Stimulated activated CD4-positive, alpha-beta T cell treated with anti-CD3 and anti-CD28 coated beads, Interleukin-1b, Interleukin-23, amount 100 ng/mL, for 24 hours (primary cell): Measurements from ENCODE around the gene CREB3L2.
"Not testable (repeated sequence)": the region's sequence is repeated elsewhere in the genome, so short reads cannot be mapped to it uniquely, and the experiment has no call there.

ENCODE experiments used
- DNase-seq, 4 experiments: peaks; one replicate each; pipeline ENCODE4 v3.0.0-alpha.2; 2020; ENCODE audit warnings: low read depth in 4 of 4, low spot score in 1 of 4

Gene CREB3L2

GRCh38 chr7:137846827-137847567 lies 154.9 kb downstream of the CREB3L2 start, which contains the start of gene DGKI:
DGKI (minus strand) TSS chr7:137846974.
- no peak for DNase-seq

DNA sequence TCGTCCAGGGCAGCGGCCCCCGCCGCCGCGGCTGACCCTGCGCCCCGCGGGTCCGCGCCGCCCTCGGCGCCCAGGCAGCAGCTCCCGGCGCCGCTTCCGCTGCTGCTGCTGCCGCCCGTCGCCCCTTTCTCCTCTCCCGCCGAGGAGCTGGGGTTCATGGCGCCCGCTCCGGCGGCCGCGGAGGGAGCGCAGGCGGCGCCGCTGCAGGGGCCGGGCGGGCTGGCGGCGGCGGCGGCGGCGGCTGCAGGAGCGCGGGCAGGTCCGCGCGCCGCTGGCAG lies 155.4 kb downstream of the CREB3L2 start:
- no peak for DNase-seq

- DNase-seq, result no peak
These were observed 157.0 kb downstream of the CREB3L2 start for GRCh38 chr7:137844677-137845425.

- DNase-seq, result no peak
These were observed 161.7 kb downstream of the CREB3L2 start for GRCh38 chr7:137839903-137840779.

DNA sequence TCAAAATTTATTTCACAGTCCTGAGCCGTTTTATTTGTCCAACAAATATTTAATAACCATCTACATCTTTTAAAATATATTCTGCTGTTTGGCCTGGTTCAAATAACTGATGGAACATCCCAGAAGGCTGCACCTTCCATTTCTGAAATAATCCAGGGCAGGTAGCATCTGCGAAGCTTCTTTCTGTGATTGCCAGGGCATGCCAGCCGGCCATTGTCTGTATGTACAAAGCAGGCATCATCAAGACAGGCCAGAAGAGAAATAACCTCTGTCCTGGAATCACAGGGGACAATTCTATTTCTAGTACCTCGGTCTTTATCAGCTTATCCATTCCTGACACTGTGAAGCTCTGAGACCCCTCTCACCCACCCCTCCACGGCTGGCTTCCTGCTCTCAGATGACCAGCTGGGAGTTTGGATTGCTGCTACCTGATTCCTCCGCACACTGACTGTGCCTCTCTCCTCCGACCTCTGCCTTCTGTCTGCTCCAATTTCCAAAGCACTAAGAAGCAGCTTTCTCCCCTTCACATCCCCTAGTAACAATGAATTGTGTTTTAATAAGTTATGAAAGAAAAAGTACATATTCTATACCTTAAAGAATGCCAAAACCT lies 163.1 kb downstream of the CREB3L2 start:
- no peak for DNase-seq

GRCh38 chr7:137836541-137836940 lies 165.3 kb downstream of the CREB3L2 start:
- no peak for DNase-seq

- no peak for DNase-seq
These were observed 165.8 kb downstream of the CREB3L2 start for GRCh38 chr7:137836113-137836509.

GRCh38 chr7:137835486-137836112 lies 166.3 kb downstream of the CREB3L2 start:
- DNase-seq, result no peak

GRCh38 chr7:137834552-137834951 lies 167.3 kb downstream of the CREB3L2 start:
- no peak for DNase-seq

- not testable (repeated sequence) for DNase-seq
These were observed 168.9 kb downstream of the CREB3L2 start for GRCh38 chr7:137832990-137833389.

- DNase-seq, result no peak
These were observed 169.5 kb downstream of the CREB3L2 start for GRCh38 chr7:137832382-137832781.

- not testable (repeated sequence) for DNase-seq
These were observed 170.3 kb downstream of the CREB3L2 start for GRCh38 chr7:137831555-137831954.

DNA sequence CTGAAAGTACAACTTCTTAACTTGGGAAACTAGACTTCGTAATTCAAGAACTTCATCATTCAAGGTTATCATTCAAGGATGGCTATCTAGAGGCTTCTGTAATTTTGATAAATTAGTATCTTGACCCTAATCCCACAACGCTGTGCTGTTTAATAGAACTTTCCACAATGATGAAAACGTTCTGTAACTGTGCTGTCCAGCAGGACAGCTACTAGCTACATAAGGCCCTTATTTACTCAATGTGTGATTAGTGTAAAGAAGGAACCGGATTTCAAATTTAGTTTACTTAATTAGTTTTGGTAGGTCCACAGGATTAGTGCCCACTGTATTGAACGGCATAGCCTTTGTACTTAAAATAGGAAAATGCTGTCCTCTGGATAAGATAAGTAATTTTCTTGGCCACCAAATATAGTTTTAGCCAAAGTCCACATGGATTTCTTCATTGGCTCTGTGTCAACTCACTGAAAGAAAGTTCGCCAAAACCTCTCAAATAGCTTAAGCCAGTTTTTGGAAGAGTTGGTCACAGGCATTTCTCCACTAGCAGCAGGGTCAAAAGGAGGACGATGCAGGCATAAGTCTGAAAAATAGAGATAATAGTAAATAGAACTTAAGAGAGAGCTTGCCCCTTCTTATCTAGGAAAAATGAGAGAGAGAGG lies 172.4 kb downstream of the CREB3L2 start:
- DNase-seq, result no peak

DNA sequence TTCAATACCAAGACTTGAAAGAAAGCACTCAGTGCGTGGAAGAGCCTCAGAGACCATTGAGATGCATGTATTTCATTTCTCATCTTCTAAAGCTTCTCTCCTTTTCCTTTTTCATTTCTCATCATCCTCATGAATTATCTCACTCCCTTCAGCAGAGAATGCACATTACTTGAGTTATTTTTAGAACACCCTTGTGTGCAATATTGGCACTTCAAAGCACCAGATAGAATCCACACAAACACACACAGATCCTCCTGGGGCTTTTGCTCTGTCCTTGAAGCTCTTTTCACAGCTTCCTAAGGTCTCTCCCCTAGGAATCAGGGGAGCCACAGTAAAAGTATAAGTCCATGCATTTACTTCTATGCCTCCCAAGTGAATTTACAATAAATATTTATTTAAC lies 173.4 kb downstream of the CREB3L2 start:
- no peak for DNase-seq

DNA sequence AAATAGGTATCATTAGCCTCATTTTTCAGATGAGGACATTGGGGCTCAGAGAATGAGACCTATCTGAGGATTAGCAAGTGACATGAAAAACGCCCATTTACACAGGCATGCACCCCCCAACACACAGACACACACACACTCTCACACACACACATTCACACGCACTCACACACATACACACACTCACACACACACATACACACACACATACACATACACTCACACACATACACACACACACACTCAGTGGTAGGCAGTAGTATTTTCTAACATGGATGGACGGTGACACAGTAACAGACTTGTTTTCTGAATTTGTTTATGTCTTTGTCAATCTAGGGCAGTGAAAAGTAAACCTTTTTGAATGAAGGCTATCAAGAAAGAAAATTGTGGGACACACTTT lies 176.4 kb downstream of the CREB3L2 start:
- no peak for DNase-seq
